Neural cell (in vitro differentiated cells): ENCODE data around the gene IGF2BP2. TPM values are rescaled to one million over a fixed set of nuclear protein-coding genes. Genes with fewer than 3 reads are reported as not detected.

ENCODE experiments used
- H2AFZ ChIP-seq: fragments of 200-600, 300-800 bp; sonication (generic), shearing (Covaris generic); 2 replicates; pipeline ENCODE4 v1.6.0; 2014; ENCODE audit warnings: low read depth, mild to moderate bottlenecking, antibody characterized with exemption, low read length, moderate library complexity
- H3F3A ChIP-seq: fragments of 200-600 bp; shearing (Covaris generic); 2 replicates; pipeline ENCODE4 v1.6.1; 2016; ENCODE audit warnings: mild to moderate bottlenecking, moderate library complexity, mixed read lengths, antibody characterized with exemption, low read length; ENCODE audit not compliant: insufficient read depth, poor library complexity, severe bottlenecking
- H3K27ac ChIP-seq: fragments of 200-600, 300-800 bp; sonication (generic), shearing (Covaris generic); 2 replicates; pipeline ENCODE4 v1.5.1; 2014; ENCODE audit warnings: mild to moderate bottlenecking, low read length, moderate library complexity
- H3K27me3 ChIP-seq: fragments of 300-800, 200-600 bp; sonication (generic), shearing (Covaris generic); 2 replicates; pipeline ENCODE4 v1.6.0; 2014; ENCODE audit warnings: mild to moderate bottlenecking, low read depth, low read length, moderate library complexity; ENCODE audit not compliant: insufficient read depth
- H3K36me3 ChIP-seq: fragments of 300-800, 200-600 bp; sonication (generic), shearing (Covaris generic); 2 replicates; pipeline ENCODE4 v1.5.1; 2014; ENCODE audit warnings: mild to moderate bottlenecking, antibody characterized with exemption, low read length, moderate library complexity; ENCODE audit not compliant: insufficient read depth
- H3K4me2 ChIP-seq: fragments of 300-800, 200-600 bp; sonication (generic), shearing (Covaris generic); 2 replicates; pipeline ENCODE4 v1.6.0; 2014; ENCODE audit warnings: mild to moderate bottlenecking, low read length
- H3K4me3 ChIP-seq: fragments of 300-800, 200-600 bp; sonication (generic), shearing (Covaris generic); 2 replicates; pipeline ENCODE4 v1.5.1; 2014; ENCODE audit warnings: mild to moderate bottlenecking, low read length, moderate library complexity
- H3K79me2 ChIP-seq: fragments of 200-600 bp; shearing (Covaris generic); replicated peaks from 2 replicates; pipeline ENCODE4 v1.6.0; 2014; ENCODE audit warnings: mild to moderate bottlenecking, low read length, moderate library complexity; ENCODE audit not compliant: insufficient read depth
- H3K9ac ChIP-seq: fragments of 300-800, 200-600 bp; sonication (generic), shearing (Covaris generic); 2 replicates; pipeline ENCODE4 v1.6.1; 2016; ENCODE audit warnings: mild to moderate bottlenecking, low read length, mixed read lengths
- H3K9me2 ChIP-seq: fragments of 200-600 bp; shearing (Covaris generic); 2 replicates; pipeline ENCODE4 v1.6.1; 2016; ENCODE audit warnings: mild to moderate bottlenecking, low read length, mixed read lengths; ENCODE audit not compliant: insufficient read depth
- H3K9me3 ChIP-seq: fragments of 200-600, 300-800 bp; sonication (generic), shearing (Covaris generic); 2 replicates; pipeline ENCODE4 v1.6.1; 2016; ENCODE audit warnings: mild to moderate bottlenecking, mixed run types, low read length, moderate library complexity, mixed read lengths
- H4K20me1 ChIP-seq: fragments of 200-600 bp; shearing (Covaris generic); 2 replicates; pipeline ENCODE4 v1.6.1; 2016; ENCODE audit warnings: mild to moderate bottlenecking, mixed run types; ENCODE audit not compliant: insufficient read depth
- EP300 ChIP-seq: fragments of 450-650 bp; conservative IDR thresholded peaks from 2 replicates; pipeline ENCODE4 v1.6.1; 2014; ENCODE audit warnings: antibody characterized with exemption, mild to moderate bottlenecking, moderate library complexity; ENCODE audit not compliant: poor library complexity, severe bottlenecking
- EZH2 ChIP-seq: fragments of 200-600, 300-800 bp; shearing (Covaris generic), sonication (generic); IDR thresholded peaks from 2 replicates; pipeline ENCODE4 v1.6.1; 2014; ENCODE audit warnings: antibody characterized with exemption, low read length, borderline replicate concordance, mild to moderate bottlenecking; ENCODE audit not compliant: insufficient read depth, poor library complexity, severe bottlenecking
- MXI1 ChIP-seq: fragments of 450-650 bp; conservative IDR thresholded peaks from 2 replicates; pipeline ENCODE4 v1.6.1; 2014; ENCODE audit warnings: antibody characterized with exemption, mild to moderate bottlenecking; ENCODE audit not compliant: poor library complexity, severe bottlenecking
- POLR2AphosphoS5 ChIP-seq: IDR thresholded peaks from 2 replicates; pipeline ENCODE4 v1.6.1; 2012
- RAD21 ChIP-seq: fragments of 450-650 bp; conservative IDR thresholded peaks from 2 replicates; pipeline ENCODE4 v1.6.1; 2014; ENCODE audit warnings: antibody characterized with exemption, mild to moderate bottlenecking, moderate library complexity
- REST ChIP-seq: IDR thresholded peaks from 2 replicates; pipeline ENCODE4 v1.6.1; 2012; ENCODE audit warnings: borderline replicate concordance
- SMC3 ChIP-seq: fragments of 450-650 bp; conservative IDR thresholded peaks from 2 replicates; pipeline ENCODE4 v1.6.1; 2014; ENCODE audit warnings: antibody characterized with exemption, mild to moderate bottlenecking, moderate library complexity; ENCODE audit not compliant: poor library complexity
- TAF1 ChIP-seq: IDR thresholded peaks from 2 replicates; pipeline ENCODE4 v1.6.1; 2012; ENCODE audit warnings: low read depth
- polyA plus RNA-seq: library from polyadenylated mRNA; depleted of rRNA; stranded (reverse); fragments of >200 nt; gene quantifications from 2 replicates; pipeline ENCODE4 v1.2.3, GENCODE V29; 2014
- TF ChIP-seq, protein P1 (sequence below): fragments of 450-650 bp; IDR thresholded peaks from 2 replicates; pipeline ENCODE4 v1.5.1; 2014; ENCODE audit warnings: antibody characterized with exemption, mild to moderate bottlenecking, moderate library complexity; ENCODE audit not compliant: poor library complexity, severe bottlenecking

Gene IGF2BP2
- polyA plus RNA-seq, 1 donor from 2014 or later = 46.6 TPM

- Histone ChIP-seq H3K9me2 (no peaks in the 10 kb centered on the region), H3K27ac (no peak overlapping the region), H3K9ac (no peak overlapping the region), H3K36me3 (peaks cover 11% of the 10 kb centered on the region), H3K4me2 (no peak overlapping the region), H4K20me1 (no peaks in the 10 kb centered on the region), H2AFZ (no peak overlapping the region), H3K27me3 (no peaks in the 10 kb centered on the region), H3K4me3 (no peak overlapping the region), H3K79me2 (peaks cover 7% of the 10 kb centered on the region), H3K9me3 (no peaks in the 10 kb centered on the region), H3F3A (no peaks in the 10 kb centered on the region)
- TF ChIP-seq, protein P1, sequence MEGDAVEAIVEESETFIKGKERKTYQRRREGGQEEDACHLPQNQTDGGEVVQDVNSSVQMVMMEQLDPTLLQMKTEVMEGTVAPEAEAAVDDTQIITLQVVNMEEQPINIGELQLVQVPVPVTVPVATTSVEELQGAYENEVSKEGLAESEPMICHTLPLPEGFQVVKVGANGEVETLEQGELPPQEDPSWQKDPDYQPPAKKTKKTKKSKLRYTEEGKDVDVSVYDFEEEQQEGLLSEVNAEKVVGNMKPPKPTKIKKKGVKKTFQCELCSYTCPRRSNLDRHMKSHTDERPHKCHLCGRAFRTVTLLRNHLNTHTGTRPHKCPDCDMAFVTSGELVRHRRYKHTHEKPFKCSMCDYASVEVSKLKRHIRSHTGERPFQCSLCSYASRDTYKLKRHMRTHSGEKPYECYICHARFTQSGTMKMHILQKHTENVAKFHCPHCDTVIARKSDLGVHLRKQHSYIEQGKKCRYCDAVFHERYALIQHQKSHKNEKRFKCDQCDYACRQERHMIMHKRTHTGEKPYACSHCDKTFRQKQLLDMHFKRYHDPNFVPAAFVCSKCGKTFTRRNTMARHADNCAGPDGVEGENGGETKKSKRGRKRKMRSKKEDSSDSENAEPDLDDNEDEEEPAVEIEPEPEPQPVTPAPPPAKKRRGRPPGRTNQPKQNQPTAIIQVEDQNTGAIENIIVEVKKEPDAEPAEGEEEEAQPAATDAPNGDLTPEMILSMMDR = no peak
- TF ChIP-seq POLR2AphosphoS5 (no peak), RAD21 (no peak), REST (no peak), EP300 (no peak), MXI1 (no peak), TAF1 (no peak), EZH2 (no peak), SMC3 (no peak)
Observed at GRCh38 chr3:185687271-185687878, 137.5 kb downstream of the IGF2BP2 start.

DNA sequence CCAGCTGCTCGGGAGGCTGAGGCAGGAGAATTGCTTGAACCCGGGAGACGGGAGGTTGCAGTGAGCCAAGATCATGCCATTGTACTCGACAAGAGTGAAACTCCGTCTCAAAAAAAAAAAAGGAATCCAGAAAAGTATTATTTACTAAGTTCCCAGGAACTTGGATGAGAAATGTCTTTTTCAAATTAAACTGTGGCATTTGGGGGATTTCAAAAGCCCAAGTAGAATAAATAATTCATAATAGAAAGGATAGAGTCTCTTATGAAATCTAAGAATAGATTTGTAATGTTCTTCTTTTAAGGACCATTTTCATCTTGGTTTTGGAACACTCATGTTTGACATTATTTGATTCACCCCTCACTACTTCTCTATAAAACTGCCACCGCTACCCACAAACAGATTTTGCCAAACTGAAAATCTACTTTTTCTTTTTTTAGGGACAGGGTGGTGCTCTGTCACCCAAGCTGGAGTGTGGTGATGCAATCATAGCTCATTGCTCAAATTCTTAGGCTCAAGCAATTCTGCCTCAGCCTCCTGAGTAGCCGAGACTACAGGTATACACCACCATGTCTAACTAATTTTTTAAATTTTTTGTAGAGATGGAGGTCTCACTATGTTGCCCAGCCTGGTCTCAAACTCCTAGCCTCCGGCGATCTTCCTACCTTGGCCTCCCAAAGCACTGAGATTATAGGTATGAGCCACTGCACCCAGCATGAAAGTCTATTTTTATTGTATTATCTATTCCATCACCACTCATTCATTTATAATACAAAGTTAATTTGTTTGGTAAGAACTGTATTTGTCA lies 139.4 kb downstream of the IGF2BP2 start:
- Histone ChIP-seq H3K79me2 (no peaks in the 10 kb centered on the region), H3K9ac (no peak overlapping the region), H3K9me2 (no peaks in the 10 kb centered on the region), H2AFZ (no peak overlapping the region), H3K27me3 (no peaks in the 10 kb centered on the region), H3K4me2 (no peak overlapping the region), H3K36me3 (peaks cover 11% of the 10 kb centered on the region), H3F3A (no peaks in the 10 kb centered on the region), H3K4me3 (no peak overlapping the region), H3K27ac (no peak overlapping the region), H4K20me1 (no peaks in the 10 kb centered on the region), H3K9me3 (no peaks in the 10 kb centered on the region)
- no peak for TF ChIP-seq MXI1
- no peak for TF ChIP-seq EZH2
- TF ChIP-seq, protein P1 = no peak
- no peak for TF ChIP-seq RAD21
- no peak for TF ChIP-seq TAF1
- no peak for TF ChIP-seq POLR2AphosphoS5
- TF ChIP-seq REST = no peak
- no peak for TF ChIP-seq SMC3
